Ascending aorta (tissue), 2 donors: Measurements from ENCODE around the gene AKR1B15. TPM values are rescaled to one million over a fixed set of nuclear protein-coding genes. Genes with fewer than 3 reads are reported as not detected.

ENCODE experiments used
- DNase-seq, 2 donors: peaks; one replicate each; pipeline ENCODE4 v3.0.0-alpha.2; 2019; ENCODE audit warnings: low spot score in 2 of 2
- H3K27ac ChIP-seq, 2 donors: fragments of 200-600 bp; sonication (generic); one replicate each; pipeline ENCODE4 v1.5.1; 2016 to 2017; ENCODE audit warnings: mild to moderate bottlenecking in 1 of 2
- H3K27me3 ChIP-seq: fragments of 200-600 bp; sonication (generic); one replicate; pipeline ENCODE4 v1.5.1; 2017
- H3K36me3 ChIP-seq, 2 donors: fragments of 200-600 bp; sonication (generic); one replicate each; pipeline ENCODE4 v1.5.1; 2016
- H3K4me1 ChIP-seq, 2 donors: fragments of 200-600 bp; sonication (generic); one replicate each; pipeline ENCODE4 v1.5.1; 2016 to 2017; ENCODE audit warnings: mild to moderate bottlenecking in 1 of 2
- H3K4me3 ChIP-seq, 2 donors: fragments of 200-600 bp; sonication (generic); one replicate each; pipeline ENCODE4 v1.5.1; 2016 to 2017; ENCODE audit warnings: mild to moderate bottlenecking in 1 of 2
- H3K9me3 ChIP-seq, 2 donors: fragments of 200-600 bp; sonication (generic); one replicate each; pipeline ENCODE4 v1.5.1; 2016
- CTCF ChIP-seq, 3 experiments: fragments of 200-600 bp in 2 of 3; fragments of 450-650 bp in 1 of 3; sonication (generic) in 2 of 3; IDR thresholded peaks; one replicate each; pipeline ENCODE4 v1.5.1; 2016 to 2019; ENCODE audit warnings: antibody characterized with exemption in 3 of 3, mild to moderate bottlenecking in 1 of 3, moderate library complexity in 1 of 3
- intact Hi-C: fragments of 100-400 bp; cut with DNase I; formaldehyde crosslinking; loops from one replicate; pipeline ENCODE4 v1.15.1; 2023
- total RNA-seq: library from RNA; depleted of rRNA; stranded (reverse); fragments of >200 nt; gene quantifications from one replicate; pipeline ENCODE4 v1.1.0, GENCODE V29; 2016

The AKR1B15 gene
- total RNA-seq, 1 donor from 2014 or later = not detected

- Histone ChIP-seq H3K27ac (no peak overlapping the region), H3K4me1 (no peaks in the 10 kb centered on the region), H3K9me3 (no peaks in the 10 kb centered on the region), H3K36me3 (no peaks in the 10 kb centered on the region), H3K4me3 (no peak overlapping the region), H3K27me3 (no peaks in the 10 kb centered on the region)
- no peak for DNase-seq
- TF ChIP-seq CTCF (IDR thresholded peaks at IDR 0.05) = no peak
- intact Hi-C loops = no loop called here
Measured at GRCh38 chr7:134527979-134528371, 20.9 kb upstream of the AKR1B15 start.

- H3K4me1 ChIP-seq = no peaks in the 10 kb centered on the region
- H3K4me3 ChIP-seq = no peak overlapping the region
- no peak for TF ChIP-seq CTCF (IDR thresholded peaks at IDR 0.05)
- no peaks in the 10 kb centered on the region for H3K36me3 ChIP-seq
- no peak overlapping the region for H3K27ac ChIP-seq
- H3K9me3 ChIP-seq = no peaks in the 10 kb centered on the region
- intact Hi-C loops = no loop called here
- H3K27me3 ChIP-seq = no peaks in the 10 kb centered on the region
- DNase-seq = no peak
Measured at GRCh38 chr7:134528749-134529148, 20.2 kb upstream of the AKR1B15 start.

GRCh38 chr7:134530460-134530859, 18.4 kb upstream of the AKR1B15 start:
- H3K9me3 ChIP-seq = no peaks in the 10 kb centered on the region
- no peaks in the 10 kb centered on the region for H3K4me1 ChIP-seq
- intact Hi-C loops = no loop called here
- DNase-seq = no peak
- no peak for TF ChIP-seq CTCF (IDR thresholded peaks at IDR 0.05)
- H3K27ac ChIP-seq = no peak overlapping the region
- no peak overlapping the region for H3K4me3 ChIP-seq
- no peaks in the 10 kb centered on the region for H3K36me3 ChIP-seq
- no peaks in the 10 kb centered on the region for H3K27me3 ChIP-seq

- no peaks in the 10 kb centered on the region for H3K4me1 ChIP-seq
- DNase-seq = no peak
- H3K4me3 ChIP-seq = no peak overlapping the region
- no peak overlapping the region for H3K27ac ChIP-seq
- no peaks in the 10 kb centered on the region for H3K9me3 ChIP-seq
- intact Hi-C loops = no loop called here
- H3K27me3 ChIP-seq = no peaks in the 10 kb centered on the region
- no peaks in the 10 kb centered on the region for H3K36me3 ChIP-seq
- no peak for TF ChIP-seq CTCF (IDR thresholded peaks at IDR 0.05)
Measured at GRCh38 chr7:134532180-134532953, 16.5 kb upstream of the AKR1B15 start.

- no peak overlapping the region for H3K4me3 ChIP-seq
- no peak overlapping the region for H3K27ac ChIP-seq
- no peaks in the 10 kb centered on the region for H3K4me1 ChIP-seq
- H3K9me3 ChIP-seq = no peaks in the 10 kb centered on the region
- TF ChIP-seq CTCF (IDR thresholded peaks at IDR 0.05) = no peak
- intact Hi-C loops = no loop called here
- H3K36me3 ChIP-seq = no peaks in the 10 kb centered on the region
- no peaks in the 10 kb centered on the region for H3K27me3 ChIP-seq
- no peak for DNase-seq
Measured at GRCh38 chr7:134532954-134533218, 16.0 kb upstream of the AKR1B15 start.

GRCh38 chr7:134533288-134533771, 15.6 kb upstream of the AKR1B15 start:
- no peaks in the 10 kb centered on the region for H3K27me3 ChIP-seq
- no peak overlapping the region for H3K27ac ChIP-seq
- intact Hi-C loops = no loop called here
- H3K4me1 ChIP-seq = no peaks in the 10 kb centered on the region
- H3K36me3 ChIP-seq = no peaks in the 10 kb centered on the region
- no peak overlapping the region for H3K4me3 ChIP-seq
- DNase-seq = no peak
- no peak for TF ChIP-seq CTCF (IDR thresholded peaks at IDR 0.05)
- no peaks in the 10 kb centered on the region for H3K9me3 ChIP-seq
